HAP-1 (cell line): ENCODE measurements around the gene SCYGR5.

Source experiments
- DNase-seq, 2 experiments: peaks; one replicate each; pipeline ENCODE4 v3.0.0-alpha.2; 2016 to 2020; ENCODE audit warnings: low spot score in 2 of 2
- H3K27me3 ChIP-seq: fragments of 250-450 bp; sonication (Bioruptor Pico); 2 replicates; pipeline ENCODE4 v1.5.1; 2020; ENCODE audit warnings: low read depth, mild to moderate bottlenecking, moderate library complexity
- H3K36me3 ChIP-seq: fragments of 250-450 bp; sonication (Bioruptor Pico); replicated peaks from 2 replicates; pipeline ENCODE4 v1.5.1; 2020; ENCODE audit warnings: mild to moderate bottlenecking
- H3K4me1 ChIP-seq: fragments of 250-450 bp; sonication (Bioruptor Pico); 2 replicates; pipeline ENCODE4 v1.5.1; 2020; ENCODE audit warnings: mild to moderate bottlenecking
- H3K4me3 ChIP-seq: fragments of 250-450 bp; sonication (Bioruptor Pico); 2 replicates; pipeline ENCODE4 v1.5.1; 2020; ENCODE audit warnings: mild to moderate bottlenecking, moderate library complexity
- H3K9me3 ChIP-seq: fragments of 250-450 bp; sonication (Bioruptor Pico); 2 replicates; pipeline ENCODE4 v1.5.1; 2020; ENCODE audit warnings: mild to moderate bottlenecking, moderate library complexity
- in situ Hi-C: fragments of 300-500 bp; cut with MboI; formaldehyde crosslinking; loops from 3 replicates; pipeline ENCODE4 v1.14.3; 2020; ENCODE audit warnings: low sequenced_read_pairs, inconsistent platforms, mixed read lengths

SCYGR5 gene

GRCh38 chr2:227701556-227701955, 35.0 kb downstream of the SCYGR5 start:
- no peaks in the 10 kb centered on the region for H3K4me1 ChIP-seq
- H3K9me3 ChIP-seq, result no peaks in the 10 kb centered on the region
- DNase-seq, result no peak
- no peak overlapping the region for H3K4me3 ChIP-seq
- in situ Hi-C loops, result no loop called here
- H3K27me3 ChIP-seq, result peaks cover 2% of the 10 kb centered on the region; the same call in 1 of the 2 replicates
- H3K36me3 ChIP-seq, result no peaks in the 10 kb centered on the region

DNA sequence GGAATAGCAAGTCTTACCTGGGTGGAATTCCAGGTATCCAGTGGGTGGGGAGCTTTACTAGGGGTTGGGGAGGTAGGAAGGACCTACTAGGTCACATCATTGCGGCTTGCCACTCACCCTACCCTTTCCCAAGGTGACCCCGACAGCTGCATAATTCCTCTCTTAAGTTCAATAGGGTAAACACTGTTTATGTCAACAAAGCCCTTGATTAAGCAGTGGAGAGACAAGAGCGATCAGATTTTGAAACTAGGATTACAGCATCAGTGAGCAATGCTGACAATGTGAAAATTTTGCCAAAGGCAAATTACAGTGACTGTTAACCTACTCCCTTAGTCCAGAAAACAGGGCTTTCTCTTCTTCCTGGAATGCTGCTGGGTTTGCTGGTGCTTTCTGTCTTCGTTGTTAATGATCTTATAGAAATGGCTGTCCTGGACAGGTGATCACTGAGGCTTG, 36.7 kb downstream of the SCYGR5 start:
- in situ Hi-C loops, result no loop called here
- Histone ChIP-seq H3K4me3 (no peak overlapping the region), H3K27me3 (peaks cover 2% of the 10 kb centered on the region; the same call in 1 of the 2 replicates), H3K9me3 (no peaks in the 10 kb centered on the region), H3K36me3 (no peaks in the 10 kb centered on the region), H3K4me1 (no peaks in the 10 kb centered on the region)
- no peak for DNase-seq

DNA sequence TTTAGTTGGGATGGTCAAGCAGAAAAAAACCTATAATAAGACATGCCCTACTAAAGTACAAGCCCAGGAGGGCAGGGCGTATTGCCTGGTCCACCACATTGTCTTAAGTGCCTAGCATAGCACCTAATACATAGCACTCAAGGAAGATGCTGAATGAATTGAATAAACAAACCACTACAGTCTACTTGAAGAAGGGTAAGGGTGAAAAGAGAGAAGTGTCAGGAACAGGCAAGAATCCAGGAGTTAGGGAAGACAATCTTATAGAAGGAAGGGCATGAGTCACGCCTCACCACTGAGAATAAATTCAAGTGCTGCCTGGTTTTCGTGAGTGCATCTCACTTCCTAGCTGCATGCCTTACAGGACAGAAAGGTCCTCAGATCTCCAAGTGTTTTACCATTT, 37.4 kb downstream of the SCYGR5 start:
- H3K4me3 ChIP-seq, result no peak overlapping the region
- in situ Hi-C loops, result no loop called here
- peaks cover 2% of the 10 kb centered on the region; the same call in 1 of the 2 replicates for H3K27me3 ChIP-seq
- H3K36me3 ChIP-seq, result no peaks in the 10 kb centered on the region
- H3K4me1 ChIP-seq, result no peaks in the 10 kb centered on the region
- no peaks in the 10 kb centered on the region for H3K9me3 ChIP-seq
- DNase-seq, result no peak

GRCh38 chr2:227706859-227707258, 40.3 kb downstream of the SCYGR5 start:
- DNase-seq, result no peak
- Histone ChIP-seq H3K4me3 (no peak overlapping the region), H3K9me3 (no peaks in the 10 kb centered on the region), H3K36me3 (no peaks in the 10 kb centered on the region), H3K4me1 (no peaks in the 10 kb centered on the region), H3K27me3 (peaks cover under 1% of the 10 kb centered on the region; the same call in 1 of the 2 replicates)
- in situ Hi-C loops, result no loop called here

DNA sequence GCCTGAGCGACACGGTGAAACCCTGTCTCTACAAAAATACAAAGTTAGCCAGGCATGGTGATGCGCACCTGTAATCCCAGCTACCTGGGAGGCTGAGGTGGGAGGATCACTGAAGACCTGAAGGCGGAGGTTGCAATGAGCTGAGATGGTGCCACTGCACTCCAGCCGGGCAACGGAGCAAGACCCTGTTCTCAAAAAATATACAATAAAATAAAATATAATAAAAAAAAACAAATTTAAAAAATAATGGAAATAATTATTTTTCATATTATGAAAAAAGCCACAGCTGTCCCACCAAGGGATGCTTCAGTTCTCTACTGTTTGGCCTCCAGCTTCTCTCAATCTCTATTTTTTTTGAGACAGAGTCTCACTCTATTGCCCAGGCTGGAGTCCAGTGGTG, 40.8 kb downstream of the SCYGR5 start:
- Histone ChIP-seq H3K4me1 (no peaks in the 10 kb centered on the region), H3K36me3 (no peaks in the 10 kb centered on the region), H3K27me3 (no peaks in the 10 kb centered on the region), H3K4me3 (no peak overlapping the region), H3K9me3 (no peaks in the 10 kb centered on the region)
- no peak for DNase-seq
- in situ Hi-C loops, result no loop called here

- peaks cover 8% of the 10 kb centered on the region; the same call in 1 of the 2 replicates for H3K4me1 ChIP-seq
- H3K4me3 ChIP-seq, result no peak overlapping the region
- H3K27me3 ChIP-seq, result no peaks in the 10 kb centered on the region
- in situ Hi-C loops, result no loop called here
- H3K36me3 ChIP-seq, result no peaks in the 10 kb centered on the region
- DNase-seq, result no peak
- no peaks in the 10 kb centered on the region for H3K9me3 ChIP-seq
Measured at GRCh38 chr2:227710986-227711385, 44.4 kb downstream of the SCYGR5 start.

DNA sequence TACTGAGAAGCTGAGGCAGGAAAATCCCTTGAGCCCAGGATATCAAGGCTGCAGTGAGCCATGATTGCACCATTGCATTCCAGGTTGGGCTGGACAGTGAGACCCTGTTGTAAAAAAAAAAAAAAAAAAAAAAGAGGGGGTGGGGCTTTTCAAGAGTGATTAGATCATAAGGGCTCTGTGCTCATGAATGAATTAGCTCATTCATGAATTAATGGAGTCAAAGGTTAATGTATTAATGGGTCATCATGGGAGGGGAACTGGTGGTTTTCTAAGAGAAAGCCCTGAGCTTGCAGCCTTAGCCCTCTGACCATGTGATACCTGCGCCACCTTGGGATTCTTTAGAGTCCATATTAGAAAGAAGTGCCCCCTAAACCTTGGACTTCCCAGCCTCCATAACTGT, 46.7 kb downstream of the SCYGR5 start:
- in situ Hi-C loops, result no loop called here
- no peaks in the 10 kb centered on the region for H3K36me3 ChIP-seq
- no peaks in the 10 kb centered on the region for H3K27me3 ChIP-seq

GRCh38 chr2:227716501-227716900, 49.9 kb downstream of the SCYGR5 start:
- no peaks in the 10 kb centered on the region for H3K36me3 ChIP-seq
- no peaks in the 10 kb centered on the region for H3K27me3 ChIP-seq
- no peak overlapping the region for H3K4me3 ChIP-seq
- in situ Hi-C loops, result no loop called here
- H3K9me3 ChIP-seq, result no peaks in the 10 kb centered on the region
- no peak for DNase-seq
- H3K4me1 ChIP-seq, result peaks cover 10% of the 10 kb centered on the region; the same call in 1 of the 2 replicates

More for the DNA sequence above, 46.7 kb downstream of the SCYGR5 start:
- H3K9me3 ChIP-seq, result no peaks in the 10 kb centered on the region
- H3K4me3 ChIP-seq, result no peak overlapping the region
- peaks cover 10% of the 10 kb centered on the region; the same call in 1 of the 2 replicates for H3K4me1 ChIP-seq
- no peak for DNase-seq
